ENCODE data around the gene AAK1. TPM values are rescaled to one million over a fixed set of nuclear protein-coding genes. Genes with fewer than 3 reads are reported as not detected.
"Not testable (repeated sequence)": the region's sequence is repeated elsewhere in the genome, so short reads cannot be mapped to it uniquely, and the experiment has no call there.

Gene AAK1
- total RNA-seq, 1 experiment from 2014 or later = 75.8 TPM

DNA sequence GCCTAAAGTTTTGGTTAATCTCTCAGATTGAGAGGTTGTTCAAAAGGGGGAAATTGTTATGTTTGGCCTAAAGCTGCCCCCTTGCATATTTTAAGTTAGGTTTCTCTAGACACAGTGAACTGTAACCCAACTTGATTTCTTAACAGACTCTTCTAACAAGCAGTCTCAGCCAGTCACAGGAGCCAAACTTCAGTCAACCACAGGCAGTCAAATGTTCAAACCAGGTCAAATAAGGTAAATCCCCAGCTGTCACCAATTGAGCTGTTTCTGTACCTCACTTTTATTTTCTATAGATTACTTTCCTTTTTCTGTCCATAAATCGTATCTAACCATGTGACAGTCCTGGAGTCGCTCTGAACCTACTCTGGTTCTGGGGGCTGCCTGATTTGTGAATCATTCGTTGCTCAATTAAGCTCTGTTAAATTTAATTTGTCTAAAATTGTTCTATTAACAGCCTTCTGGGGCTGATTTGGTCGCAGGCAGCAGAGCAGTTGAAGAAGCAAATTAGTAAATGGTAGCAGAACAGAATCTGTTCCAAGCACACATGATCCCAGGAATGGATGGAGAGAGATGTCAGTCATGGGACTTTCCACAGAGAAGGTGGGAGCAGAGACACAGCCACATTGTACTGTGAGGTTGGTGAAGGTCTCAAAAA is 189.9 kb downstream of the AAK1 start:
- TF ChIP-seq, protein P1, sequence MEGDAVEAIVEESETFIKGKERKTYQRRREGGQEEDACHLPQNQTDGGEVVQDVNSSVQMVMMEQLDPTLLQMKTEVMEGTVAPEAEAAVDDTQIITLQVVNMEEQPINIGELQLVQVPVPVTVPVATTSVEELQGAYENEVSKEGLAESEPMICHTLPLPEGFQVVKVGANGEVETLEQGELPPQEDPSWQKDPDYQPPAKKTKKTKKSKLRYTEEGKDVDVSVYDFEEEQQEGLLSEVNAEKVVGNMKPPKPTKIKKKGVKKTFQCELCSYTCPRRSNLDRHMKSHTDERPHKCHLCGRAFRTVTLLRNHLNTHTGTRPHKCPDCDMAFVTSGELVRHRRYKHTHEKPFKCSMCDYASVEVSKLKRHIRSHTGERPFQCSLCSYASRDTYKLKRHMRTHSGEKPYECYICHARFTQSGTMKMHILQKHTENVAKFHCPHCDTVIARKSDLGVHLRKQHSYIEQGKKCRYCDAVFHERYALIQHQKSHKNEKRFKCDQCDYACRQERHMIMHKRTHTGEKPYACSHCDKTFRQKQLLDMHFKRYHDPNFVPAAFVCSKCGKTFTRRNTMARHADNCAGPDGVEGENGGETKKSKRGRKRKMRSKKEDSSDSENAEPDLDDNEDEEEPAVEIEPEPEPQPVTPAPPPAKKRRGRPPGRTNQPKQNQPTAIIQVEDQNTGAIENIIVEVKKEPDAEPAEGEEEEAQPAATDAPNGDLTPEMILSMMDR (IDR thresholded peaks at IDR 0.05; ENCODE audit: unreplicated experiment) = no peak
- Mint-ChIP-seq H3K4me3 (ENCODE audit: unreplicated experiment) (no peak overlapping the region), H3K27me3 (ENCODE audit: insufficient read depth, unreplicated experiment) (no peaks in the 10 kb centered on the region), H3K4me1 (ENCODE audit: insufficient read depth, unreplicated experiment) (no peaks in the 10 kb centered on the region), H3K36me3 (ENCODE audit: insufficient read depth, unreplicated experiment) (peaks cover 10% of the 10 kb centered on the region), H3K9me3 (ENCODE audit: unreplicated experiment) (no peaks in the 10 kb centered on the region), H3K27ac (ENCODE audit: low read depth, unreplicated experiment) (no peak overlapping the region)
- intact Hi-C loops (cut with micrococcal nuclease) = no loop called here
- DNase-seq (ENCODE audit: unreplicated experiment) = no peak
- BruUV-seq (replicated peaks) = no TSS peak
- POLR2A ChIA-PET = interaction anchor here (1.4 kb wide), 1 partner anchor 10 kb away, joined by 3 read pairs; no protein-coding TSS in a partner anchor
- CTCF ChIA-PET = interaction anchor here (1.1 kb wide), 1 partner anchor 16 kb away, joined by 3 read pairs; the partner anchor contains the start of gene NFU1

DNA sequence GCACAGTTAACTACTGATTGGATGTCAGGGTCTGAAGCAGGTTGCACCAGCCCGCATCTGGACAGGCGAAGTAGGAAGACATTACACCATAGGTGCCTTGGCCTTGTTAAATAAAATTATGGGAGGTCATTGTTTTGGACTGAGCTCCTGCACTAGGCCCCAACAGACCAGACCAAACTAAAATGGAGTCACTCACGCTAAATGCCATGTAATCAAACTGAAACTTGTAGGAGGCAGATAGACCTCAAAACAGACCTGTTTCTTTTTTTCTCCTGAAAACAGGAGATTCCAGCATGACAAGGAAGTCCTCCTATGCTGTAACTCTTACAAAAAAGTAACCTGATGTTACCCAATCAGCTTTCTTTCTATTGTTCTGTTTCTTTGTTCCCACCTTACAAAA is 190.9 kb downstream of the AAK1 start:
- intact Hi-C loops (cut with micrococcal nuclease) = no loop called here
- Mint-ChIP-seq H3K36me3 (ENCODE audit: insufficient read depth, unreplicated experiment) (peaks cover 6% of the 10 kb centered on the region), H3K4me1 (ENCODE audit: insufficient read depth, unreplicated experiment) (no peaks in the 10 kb centered on the region), H3K4me3 (ENCODE audit: unreplicated experiment) (no peak overlapping the region), H3K27me3 (ENCODE audit: insufficient read depth, unreplicated experiment) (no peaks in the 10 kb centered on the region), H3K27ac (ENCODE audit: low read depth, unreplicated experiment) (no peak overlapping the region), H3K9me3 (ENCODE audit: unreplicated experiment) (no peaks in the 10 kb centered on the region)
- TF ChIP-seq, protein P1 (IDR thresholded peaks at IDR 0.05; ENCODE audit: unreplicated experiment) = no peak
- DNase-seq (ENCODE audit: unreplicated experiment) = no peak
- ChIA-PET CTCF (interaction anchor here (1.1 kb wide), 1 partner anchor 15 kb away, joined by 3 read pairs; the partner anchor contains the start of gene NFU1), POLR2A (interaction anchor here (1.5 kb wide), 1 partner anchor 11 kb away, joined by 3 read pairs; no protein-coding TSS in a partner anchor)
- no TSS peak for BruUV-seq (replicated peaks)

DNA sequence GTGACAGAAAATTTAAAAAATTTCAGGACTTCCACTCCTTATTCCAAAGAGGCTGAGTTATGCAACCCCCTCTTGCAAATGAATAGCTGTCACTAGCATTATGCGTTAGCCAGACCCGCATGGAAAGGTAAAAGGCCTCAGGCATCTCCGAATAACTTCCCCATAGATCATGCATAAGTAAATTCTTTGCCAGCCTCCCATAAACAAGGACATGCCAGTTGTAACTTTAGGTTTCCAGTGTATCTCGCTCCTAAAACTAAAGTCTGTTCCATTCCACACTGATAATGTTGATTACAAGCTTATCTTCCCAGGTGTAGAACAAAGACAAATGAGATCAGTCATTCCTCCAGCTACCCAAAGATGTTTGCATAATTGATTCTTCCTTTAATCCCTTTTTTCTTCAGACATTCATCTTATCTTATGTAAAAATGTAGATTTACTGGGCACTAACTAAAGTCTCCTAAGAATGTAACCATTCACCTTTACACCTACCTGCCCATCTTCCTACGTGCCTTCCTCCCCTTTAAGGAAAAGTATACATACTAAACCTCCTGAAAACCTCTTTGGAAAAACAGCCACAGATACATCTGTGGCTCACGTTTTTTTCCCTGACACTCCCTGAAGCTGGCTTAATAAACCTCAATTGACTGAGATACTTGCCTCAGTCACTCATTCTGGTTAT is 192.7 kb downstream of the AAK1 start:
- no peaks in the 10 kb centered on the region for H3K4me1 Mint-ChIP-seq (ENCODE audit: insufficient read depth, unreplicated experiment)
- BruUV-seq (replicated peaks) = no TSS peak
- intact Hi-C loops (cut with micrococcal nuclease) = no loop called here
- DNase-seq (ENCODE audit: unreplicated experiment) = no peak
- no peaks in the 10 kb centered on the region for H3K36me3 Mint-ChIP-seq (ENCODE audit: insufficient read depth, unreplicated experiment)
- no peak overlapping the region for H3K27ac Mint-ChIP-seq (ENCODE audit: low read depth, unreplicated experiment)
- CTCF ChIA-PET = interaction anchor here (0.9 kb wide), 1 partner anchor 20 kb away, joined by 3 read pairs; no protein-coding TSS in a partner anchor
- POLR2A ChIA-PET = interaction anchor here (0.7 to 1.5 kb wide), 3 partner anchors 9 to 14 kb away, joined by 3 to 5 read pairs (median 3); partner anchors contain the start of gene NFU1
- TF ChIP-seq, protein P1 (IDR thresholded peaks at IDR 0.05; ENCODE audit: unreplicated experiment) = no peak
- no peaks in the 10 kb centered on the region for H3K27me3 Mint-ChIP-seq (ENCODE audit: insufficient read depth, unreplicated experiment)
- no peak overlapping the region for H3K4me3 Mint-ChIP-seq (ENCODE audit: unreplicated experiment)
- H3K9me3 Mint-ChIP-seq (ENCODE audit: unreplicated experiment) = no peaks in the 10 kb centered on the region

DNA sequence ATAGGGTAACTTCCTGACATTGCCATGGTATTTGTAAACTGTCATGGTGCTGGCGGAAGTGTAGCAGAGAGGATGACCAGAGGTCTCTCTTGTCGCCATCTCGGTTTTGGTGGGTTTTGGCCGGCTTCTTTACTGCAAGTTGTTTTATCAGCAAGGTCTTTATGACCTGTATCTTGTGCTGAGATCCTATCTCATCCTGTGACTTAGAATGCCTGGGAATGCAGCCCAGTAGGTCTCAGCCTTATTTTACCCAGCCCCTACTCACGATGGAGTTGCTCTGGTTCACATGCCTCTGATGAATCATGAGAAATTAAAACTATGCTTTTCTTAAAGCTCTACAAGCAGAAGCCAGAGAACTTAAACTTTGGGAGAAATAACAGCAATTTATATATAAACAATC is 193.6 kb downstream of the AAK1 start:
- Mint-ChIP-seq H3K27ac (ENCODE audit: low read depth, unreplicated experiment) (no peak overlapping the region), H3K4me3 (ENCODE audit: unreplicated experiment) (no peak overlapping the region), H3K36me3 (ENCODE audit: insufficient read depth, unreplicated experiment) (no peaks in the 10 kb centered on the region), H3K4me1 (ENCODE audit: insufficient read depth, unreplicated experiment) (no peaks in the 10 kb centered on the region), H3K9me3 (ENCODE audit: unreplicated experiment) (no peaks in the 10 kb centered on the region), H3K27me3 (ENCODE audit: insufficient read depth, unreplicated experiment) (no peaks in the 10 kb centered on the region)
- ChIA-PET CTCF (no interaction called here), POLR2A (no interaction called here)
- DNase-seq (ENCODE audit: unreplicated experiment) = no peak
- intact Hi-C loops (cut with micrococcal nuclease) = no loop called here
- TF ChIP-seq, protein P1 (IDR thresholded peaks at IDR 0.05; ENCODE audit: unreplicated experiment) = no peak
- no TSS peak for BruUV-seq (replicated peaks)

GRCh38 chr2:69443673-69444072 is 199.9 kb downstream of the AAK1 start:
- CTCF ChIA-PET = interaction anchor here (0.6 kb wide), 1 partner anchor 31 kb away, joined by 3 read pairs; no protein-coding TSS in a partner anchor
- H3K4me1 Mint-ChIP-seq (ENCODE audit: insufficient read depth, unreplicated experiment); H3K4me3 Mint-ChIP-seq (ENCODE audit: unreplicated experiment); H3K27ac Mint-ChIP-seq (ENCODE audit: low read depth, unreplicated experiment); H3K27me3 Mint-ChIP-seq (ENCODE audit: insufficient read depth, unreplicated experiment); H3K36me3 Mint-ChIP-seq (ENCODE audit: insufficient read depth, unreplicated experiment); intact Hi-C loops (cut with micrococcal nuclease); H3K9me3 Mint-ChIP-seq (ENCODE audit: unreplicated experiment); POLR2A ChIA-PET; DNase-seq (ENCODE audit: unreplicated experiment); BruUV-seq (replicated peaks): not testable (repeated sequence)

GRCh38 chr2:69439499-69439898 is 204.0 kb downstream of the AAK1 start:
- POLR2A ChIA-PET; H3K36me3 Mint-ChIP-seq (ENCODE audit: insufficient read depth, unreplicated experiment); CTCF ChIA-PET; H3K27ac Mint-ChIP-seq (ENCODE audit: low read depth, unreplicated experiment); H3K9me3 Mint-ChIP-seq (ENCODE audit: unreplicated experiment); H3K4me3 Mint-ChIP-seq (ENCODE audit: unreplicated experiment); DNase-seq (ENCODE audit: unreplicated experiment); H3K27me3 Mint-ChIP-seq (ENCODE audit: insufficient read depth, unreplicated experiment); BruUV-seq (replicated peaks): not testable (repeated sequence)
- peaks cover 12% of the 10 kb centered on the region for H3K4me1 Mint-ChIP-seq (ENCODE audit: insufficient read depth, unreplicated experiment)
- intact Hi-C loops (cut with micrococcal nuclease) = loop anchor here (5.0 kb wide), 1 partner anchor 203 kb away; the partner anchor contains the start of gene AAK1

All from MCF 10A (cell line).